Measurements from ENCODE around the gene SLC44A1.

SLC44A1 gene

GRCh38 chr9:105269593-105269992 lies 25.1 kb downstream of the SLC44A1 start:
- no peak for DNase-seq (ENCODE audit: low read depth in 3 of 3, low spot score in 1 of 3)

DNA sequence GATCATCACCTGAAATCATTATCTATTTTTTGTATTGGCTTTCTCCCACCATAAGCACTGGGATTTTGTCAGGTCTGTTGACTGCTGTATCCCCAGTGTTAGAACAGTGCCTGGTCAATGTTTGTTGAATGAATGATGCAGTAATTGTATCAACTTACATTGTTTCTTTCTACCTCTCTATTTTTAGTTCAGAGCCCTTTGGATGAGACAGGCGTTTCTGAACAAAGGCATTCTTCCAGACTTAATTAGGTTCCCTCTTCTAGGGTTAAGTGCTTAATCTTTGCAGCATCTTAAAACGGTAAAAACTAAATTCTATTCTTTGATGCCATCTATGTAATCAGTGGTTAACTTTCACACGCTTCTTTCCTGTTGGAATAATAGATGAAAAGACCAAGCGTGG lies 26.3 kb downstream of the SLC44A1 start:
- DNase-seq (ENCODE audit: low read depth in 3 of 3, low spot score in 1 of 3), result no peak

DNA sequence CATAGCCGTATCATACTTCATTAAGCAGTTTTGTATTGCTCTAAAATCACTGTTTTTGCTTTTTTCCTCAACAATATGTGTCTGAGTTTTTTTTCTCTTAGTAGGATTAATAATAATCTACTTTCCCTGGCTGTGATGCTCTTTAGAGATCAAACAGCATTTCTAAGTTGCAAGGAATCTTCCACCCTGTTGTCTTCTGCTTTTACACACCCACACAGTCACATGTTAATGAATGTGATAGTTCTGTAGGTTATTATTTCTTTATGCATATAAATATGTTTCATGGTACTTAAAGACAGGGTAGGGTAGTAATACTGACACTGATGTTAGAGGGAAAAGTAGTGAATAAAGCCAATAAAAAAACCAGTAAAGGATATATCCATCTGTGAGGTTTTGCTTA lies 29.3 kb downstream of the SLC44A1 start:
- no peak for DNase-seq (ENCODE audit: low read depth in 3 of 3, low spot score in 1 of 3)

GRCh38 chr9:105275111-105275510 lies 30.7 kb downstream of the SLC44A1 start:
- no peak for DNase-seq (ENCODE audit: low read depth in 3 of 3, low spot score in 1 of 3)

GRCh38 chr9:105275938-105276337 lies 31.5 kb downstream of the SLC44A1 start:
- DNase-seq (ENCODE audit: low read depth in 3 of 3, low spot score in 1 of 3), result no peak

DNA sequence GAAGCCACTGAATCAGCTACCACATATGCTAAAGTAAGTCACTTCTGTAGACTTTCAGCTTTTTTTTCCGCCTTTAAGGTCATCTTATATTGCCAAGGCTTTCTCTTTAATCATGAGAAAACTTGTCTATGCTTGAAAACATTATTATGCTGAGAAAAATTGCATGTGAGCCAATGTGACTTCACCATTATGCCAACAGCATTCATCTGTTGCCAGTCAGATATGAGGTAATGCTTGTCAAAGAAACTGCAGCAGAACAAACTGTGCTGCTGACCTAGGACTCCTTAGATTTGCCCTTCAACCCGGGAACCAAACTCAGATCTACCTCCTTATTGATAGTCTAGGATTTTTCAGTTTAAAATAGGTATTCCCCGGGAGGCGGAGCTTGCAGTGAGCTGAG lies 34.3 kb downstream of the SLC44A1 start:
- DNase-seq (ENCODE audit: low read depth in 3 of 3, low spot score in 1 of 3), result no peak

GRCh38 chr9:105280691-105281090 lies 36.2 kb downstream of the SLC44A1 start:
- DNase-seq (ENCODE audit: low read depth in 3 of 3, low spot score in 1 of 3), result no peak

DNA sequence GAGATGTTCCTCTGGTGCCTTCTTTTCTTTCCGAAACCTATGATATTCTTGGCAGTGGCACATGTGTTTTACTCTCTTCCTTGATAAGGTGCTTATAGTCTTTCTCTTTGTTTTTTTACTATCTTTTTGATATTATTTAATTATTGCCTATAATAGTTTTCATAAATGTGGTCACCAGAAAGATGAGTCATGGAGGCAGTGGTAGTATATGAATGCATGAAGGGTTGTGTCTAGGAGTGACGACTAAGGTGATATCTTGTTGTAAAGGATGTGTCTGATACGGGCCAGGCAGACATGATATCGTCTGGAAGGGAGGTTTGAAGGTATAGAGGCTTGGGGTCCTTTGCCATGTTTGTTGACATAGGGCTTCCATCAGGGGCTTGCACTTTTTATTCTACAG lies 36.8 kb downstream of the SLC44A1 start:
- no peak for DNase-seq (ENCODE audit: low read depth in 3 of 3, low spot score in 1 of 3)

- no peak for DNase-seq (ENCODE audit: low read depth in 3 of 3, low spot score in 1 of 3)
Observed at GRCh38 chr9:105281926-105282325, 37.5 kb downstream of the SLC44A1 start.

DNA sequence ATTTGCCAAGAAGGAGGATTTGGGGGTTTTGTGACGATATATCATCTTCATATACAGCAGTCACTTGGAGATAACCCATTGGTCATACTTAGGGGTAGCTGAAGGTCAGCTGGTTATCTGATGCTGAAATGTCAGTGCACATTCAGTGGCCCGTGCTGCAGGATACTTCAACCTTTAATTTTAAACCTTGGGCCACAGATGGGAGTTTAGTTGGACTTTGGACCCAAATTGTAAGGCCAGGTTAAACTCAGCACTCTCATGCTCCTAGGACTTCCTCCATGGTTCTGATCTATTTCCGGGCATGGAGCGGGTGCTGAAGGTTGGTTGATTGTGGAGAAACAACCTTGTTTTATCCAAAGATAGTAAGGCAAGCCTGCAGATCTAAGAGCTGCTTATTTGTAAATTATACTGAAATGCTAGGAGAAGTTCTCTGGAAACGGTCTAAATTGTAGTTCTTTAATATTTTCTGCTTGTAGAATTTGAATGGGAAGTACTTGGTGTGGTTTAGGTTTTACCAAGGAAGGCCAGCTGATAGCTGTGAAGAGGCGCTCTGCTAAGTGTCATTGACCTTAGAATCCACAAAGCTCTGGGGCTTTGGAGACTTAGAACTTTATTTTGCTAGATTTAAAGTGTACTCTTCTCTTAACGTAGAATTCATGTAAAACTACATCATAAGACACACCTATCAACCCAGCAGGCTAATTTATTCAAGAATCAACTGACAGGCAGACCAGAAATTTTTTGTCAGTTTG lies 38.6 kb downstream of the SLC44A1 start:
- no peak for DNase-seq (ENCODE audit: low read depth in 3 of 3, low spot score in 1 of 3)

DNA sequence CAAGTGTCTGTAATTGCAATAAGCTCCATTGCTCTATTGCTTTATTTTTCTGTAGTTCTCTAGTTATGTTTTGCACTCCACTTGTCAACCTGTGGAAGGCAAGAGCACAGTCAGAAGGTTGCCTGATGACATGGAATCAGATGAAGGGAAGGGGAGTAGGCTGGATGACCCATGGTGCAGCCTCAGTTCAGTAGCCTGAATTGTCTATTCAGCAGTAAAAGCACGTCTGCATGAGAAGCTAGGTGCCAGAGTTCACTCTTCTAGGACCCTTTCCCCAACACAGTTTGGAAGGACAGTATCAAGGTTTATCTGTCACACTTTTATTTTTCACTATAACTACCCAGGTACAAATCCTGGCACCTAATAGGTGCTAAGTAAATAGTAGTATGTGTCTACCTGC lies 39.3 kb downstream of the SLC44A1 start:
- no peak for DNase-seq (ENCODE audit: low read depth in 3 of 3, low spot score in 1 of 3)

DNA sequence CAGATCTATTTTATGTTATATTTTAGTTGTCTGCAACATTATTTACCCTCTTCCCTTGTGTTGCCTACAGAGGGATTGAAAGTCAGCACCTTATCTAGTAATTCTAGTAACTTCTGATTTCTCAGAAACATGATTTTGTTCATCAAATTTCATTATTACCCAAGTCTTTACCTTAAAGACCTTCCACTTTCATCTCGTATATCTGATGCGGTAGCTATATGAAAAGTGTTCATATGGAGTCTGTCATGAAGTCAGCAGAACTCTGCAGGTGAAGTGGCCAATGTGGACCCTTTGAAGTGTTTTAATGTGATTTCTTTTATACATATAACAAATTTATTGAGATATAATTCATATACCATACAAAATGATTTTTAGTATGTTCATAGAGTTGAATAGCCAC lies 40.0 kb downstream of the SLC44A1 start:
- no peak for DNase-seq (ENCODE audit: low read depth in 3 of 3, low spot score in 1 of 3)

GRCh38 chr9:105286098-105286497 lies 41.6 kb downstream of the SLC44A1 start:
- no peak for DNase-seq (ENCODE audit: low read depth in 3 of 3, low spot score in 1 of 3)

GRCh38 chr9:105289305-105289704 lies 44.9 kb downstream of the SLC44A1 start:
- DNase-seq (ENCODE audit: low read depth in 3 of 3, low spot score in 1 of 3), result no peak

DNA sequence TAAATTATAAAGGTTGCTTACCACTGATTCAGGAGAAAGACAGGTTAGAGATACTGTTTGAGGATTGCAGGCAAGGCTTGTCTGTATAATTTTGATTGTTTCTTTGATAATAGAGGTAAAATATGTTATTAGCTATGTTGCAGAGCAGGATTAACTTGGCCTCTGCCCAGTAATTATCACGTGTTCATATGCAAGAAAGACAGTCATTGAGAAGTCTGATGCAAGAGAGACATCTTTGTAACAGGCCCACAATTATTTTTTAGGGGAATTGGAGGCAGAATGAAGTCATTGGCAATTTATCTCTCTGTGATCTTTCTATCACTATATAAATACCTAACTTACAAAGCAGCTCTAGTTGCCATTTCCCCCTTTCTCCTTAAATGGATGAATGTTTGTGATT lies 46.0 kb downstream of the SLC44A1 start:
- DNase-seq (ENCODE audit: low read depth in 3 of 3, low spot score in 1 of 3), result no peak

GRCh38 chr9:105290954-105291353 lies 46.5 kb downstream of the SLC44A1 start:
- DNase-seq (ENCODE audit: low read depth in 3 of 3, low spot score in 1 of 3), result no peak

DNA sequence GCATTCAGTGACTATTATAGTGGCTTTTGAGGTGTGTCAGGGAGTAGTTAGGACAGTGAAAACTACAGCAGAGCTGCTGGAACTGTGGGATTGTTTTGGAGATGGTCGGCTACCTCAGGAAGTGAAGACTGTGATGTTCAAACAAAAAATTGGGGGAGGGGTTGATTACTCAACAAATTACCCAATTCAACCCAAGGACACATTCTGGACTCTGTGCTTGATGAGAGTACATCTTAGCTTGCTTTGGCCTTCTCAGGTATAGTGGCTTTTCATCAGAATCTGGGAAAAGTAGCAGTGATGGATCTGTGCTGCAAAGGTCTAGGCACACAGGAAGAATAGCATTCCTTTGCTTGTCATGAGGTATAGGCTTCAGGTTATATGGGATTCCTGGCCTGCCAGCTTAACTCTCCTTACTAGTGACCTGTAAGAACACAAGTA lies 47.0 kb downstream of the SLC44A1 start:
- DNase-seq (ENCODE audit: low read depth in 3 of 3, low spot score in 1 of 3), result no peak

GRCh38 chr9:105291938-105292337 lies 47.5 kb downstream of the SLC44A1 start:
- DNase-seq (ENCODE audit: low read depth in 3 of 3, low spot score in 1 of 3), result no peak

DNA sequence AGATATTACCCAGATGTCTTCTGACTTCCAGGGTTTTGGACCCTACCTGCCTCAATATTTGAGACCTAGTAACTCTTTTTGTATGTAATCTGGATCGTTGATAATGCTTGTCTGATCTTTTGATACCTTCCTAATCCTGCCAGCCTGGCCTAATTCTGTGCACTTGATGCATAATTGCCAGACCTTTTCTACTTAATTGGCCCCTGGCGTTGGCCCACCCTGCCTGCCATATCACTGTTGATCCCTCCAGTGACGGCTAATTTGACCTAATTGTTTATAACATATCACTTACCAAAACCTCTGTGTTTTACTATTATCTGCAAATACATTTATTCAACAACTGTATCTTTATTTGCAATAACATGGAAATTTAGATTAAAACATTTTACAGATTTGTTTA lies 49.0 kb downstream of the SLC44A1 start:
- DNase-seq (ENCODE audit: low read depth in 3 of 3, low spot score in 1 of 3), result no peak

DNA sequence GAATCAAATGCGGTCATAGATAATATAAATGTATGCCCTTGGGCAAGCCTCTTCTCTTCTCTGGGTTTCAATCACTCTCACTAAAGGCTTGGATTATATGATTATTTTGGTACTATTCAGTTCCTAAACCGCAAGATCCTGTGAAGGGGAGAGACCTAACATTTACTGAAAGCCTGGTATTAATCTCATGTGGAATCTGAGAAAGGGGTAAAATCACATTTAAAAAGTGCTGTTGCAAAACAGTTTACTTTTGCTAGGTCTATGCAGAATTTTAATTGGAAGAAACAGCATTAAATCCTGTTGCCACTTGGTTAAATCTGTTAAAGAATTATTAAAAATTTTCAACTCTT lies 50.7 kb downstream of the SLC44A1 start:
- no peak for DNase-seq (ENCODE audit: low read depth in 3 of 3, low spot score in 1 of 3)

GRCh38 chr9:105295986-105296385 lies 51.5 kb downstream of the SLC44A1 start:
- DNase-seq (ENCODE audit: low read depth in 3 of 3, low spot score in 1 of 3), result no peak

DNA sequence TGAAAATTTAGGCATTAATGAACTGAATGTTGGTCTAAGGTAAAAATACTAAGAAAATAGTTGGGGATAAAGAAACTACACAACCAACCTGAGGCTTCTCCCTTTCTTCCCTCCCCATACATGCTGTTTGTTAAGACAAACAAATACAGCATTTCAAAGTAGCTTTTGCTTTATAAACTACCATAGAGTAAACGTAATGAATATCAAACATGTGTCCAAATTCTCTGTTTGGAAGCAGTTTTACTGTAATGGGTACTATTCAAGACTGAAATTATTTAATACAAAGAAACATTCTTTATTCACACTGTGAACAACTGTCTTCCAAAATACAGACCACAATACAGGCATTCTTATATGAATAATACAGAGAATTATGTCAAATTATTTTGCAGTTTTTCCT lies 52.0 kb downstream of the SLC44A1 start:
- no peak for DNase-seq (ENCODE audit: low read depth in 3 of 3, low spot score in 1 of 3)

- DNase-seq (ENCODE audit: low read depth in 3 of 3, low spot score in 1 of 3), result no peak
Observed at GRCh38 chr9:105296877-105297287, 52.4 kb downstream of the SLC44A1 start.
